NCI-H1417 (cell line): ENCODE data around the gene AHSG.
"Not testable (repeated sequence)": the region's sequence is repeated elsewhere in the genome, so short reads cannot be mapped to it uniquely, and the experiment has no call there.

Source experiments
- DNase-seq, 3 experiments: peaks; one replicate each; lab custom pipeline; 2025; lab: John Stamatoyannopoulos, UW

Gene AHSG

GRCh38 chr3:186612721-186613636, at the start of gene AHSG:
Gene AHSG (plus strand): TSS chr3:186613060. CDS start chr3:186613142, 82 bp downstream.
- DNase-seq: no peak

- DNase-seq: no peak
Observed at GRCh38 chr3:186564586-186564985, 48.3 kb upstream of the AHSG start.

GRCh38 chr3:186566772-186567071, 46.1 kb upstream of the AHSG start:
- DNase-seq: no peak

GRCh38 chr3:186567072-186567921, 45.6 kb upstream of the AHSG start, which contains the start of gene TBCCD1:
Gene TBCCD1 (minus strand): TSS chr3:186567339. CDS start chr3:186564329, 3,010 bp downstream.
- DNase-seq: peak; percentile 92 to 97 (median 96)

GRCh38 chr3:186569361-186569760, 43.5 kb upstream of the AHSG start:
- not testable (repeated sequence) for DNase-seq

- no peak for DNase-seq
Observed at GRCh38 chr3:186569779-186570095, 43.1 kb upstream of the AHSG start.

DNA sequence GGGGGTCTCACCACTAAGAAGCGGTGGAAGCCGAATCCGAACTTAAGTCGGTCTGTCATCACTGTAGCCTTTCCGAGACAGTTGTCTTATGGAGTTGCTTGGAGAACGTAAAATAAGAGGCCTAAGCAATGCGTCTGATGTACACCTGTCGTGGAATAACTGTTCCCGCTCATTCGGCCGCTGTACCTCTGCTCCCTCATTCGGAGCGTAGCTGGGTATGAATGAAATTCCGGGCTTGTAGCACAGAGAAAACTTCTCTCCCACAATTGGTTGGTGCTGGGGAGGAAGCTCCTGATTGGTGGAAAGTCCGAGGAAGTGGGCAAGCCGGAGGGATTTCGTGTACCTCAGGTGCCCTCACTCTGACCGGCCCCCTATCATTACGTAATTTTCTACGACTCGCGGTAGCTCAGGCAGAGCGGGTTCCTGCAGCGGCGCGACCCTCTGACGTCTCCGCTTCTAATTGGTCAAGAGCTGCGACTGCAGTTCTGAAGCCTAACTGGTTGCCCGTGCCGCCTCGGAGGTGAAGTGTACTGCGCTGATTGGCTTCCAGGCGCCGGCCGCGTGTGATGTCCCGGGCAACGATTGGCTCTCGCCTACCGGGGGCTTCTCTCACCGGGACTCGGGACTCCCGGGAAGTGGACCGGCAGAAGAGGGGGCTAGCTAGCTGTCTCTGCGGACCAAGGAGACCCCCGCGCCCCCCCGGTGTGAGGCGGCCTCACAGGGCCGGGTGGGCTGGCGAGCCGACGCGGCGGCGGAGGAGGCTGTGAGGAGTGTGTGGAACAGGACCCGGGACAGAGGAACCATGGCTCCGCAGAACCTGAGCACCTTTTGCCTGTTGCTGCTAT, 42.5 kb upstream of the AHSG start, which contains the start of gene DNAJB11:
Gene DNAJB11 (plus strand): TSS at position 625 of the 845 bp plus-strand sequence. CDS start 178 bp downstream, at position 803.
- peak; percentile 98 to 100 (median 99) for DNase-seq

DNA sequence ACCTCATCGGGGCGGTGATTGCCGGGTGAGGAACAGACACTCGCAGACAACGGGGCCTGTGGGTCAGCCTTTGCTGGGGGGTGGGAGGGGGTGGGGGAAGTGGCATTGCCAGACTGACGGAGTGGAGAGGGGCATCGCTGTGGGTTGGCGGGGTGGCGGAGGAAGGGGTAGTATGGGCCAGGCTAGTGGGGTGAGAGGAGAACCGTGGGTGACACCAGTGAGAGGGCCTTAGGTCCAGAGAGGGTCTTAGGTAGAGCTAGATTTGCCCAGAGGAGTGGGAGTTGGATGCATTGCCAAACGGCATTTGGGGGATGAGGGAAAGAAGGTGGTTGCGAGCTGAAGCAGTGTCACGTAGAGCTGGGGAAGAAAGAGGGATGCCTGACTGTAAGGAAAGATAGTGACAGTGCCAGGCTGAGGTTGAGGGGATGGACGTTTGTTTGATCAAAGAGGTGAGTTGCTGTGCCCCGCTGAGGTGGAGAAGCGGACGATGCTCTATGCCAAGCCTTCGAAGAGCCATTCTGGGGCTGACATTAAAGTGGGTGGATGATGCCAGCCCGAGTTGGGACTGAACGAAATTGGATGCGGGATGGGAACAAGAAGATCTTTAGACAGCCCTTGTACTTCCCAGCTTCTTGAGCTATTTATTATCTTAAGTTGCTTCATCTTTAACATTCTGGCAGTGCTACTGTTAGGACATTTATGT, 41.8 kb upstream of the AHSG start:
- DNase-seq: peak in 1 of 3 experiments; percentile 44

GRCh38 chr3:186571644-186572013, 41.2 kb upstream of the AHSG start:
- no peak for DNase-seq

GRCh38 chr3:186577521-186577920, 35.3 kb upstream of the AHSG start:
- DNase-seq: no peak

DNA sequence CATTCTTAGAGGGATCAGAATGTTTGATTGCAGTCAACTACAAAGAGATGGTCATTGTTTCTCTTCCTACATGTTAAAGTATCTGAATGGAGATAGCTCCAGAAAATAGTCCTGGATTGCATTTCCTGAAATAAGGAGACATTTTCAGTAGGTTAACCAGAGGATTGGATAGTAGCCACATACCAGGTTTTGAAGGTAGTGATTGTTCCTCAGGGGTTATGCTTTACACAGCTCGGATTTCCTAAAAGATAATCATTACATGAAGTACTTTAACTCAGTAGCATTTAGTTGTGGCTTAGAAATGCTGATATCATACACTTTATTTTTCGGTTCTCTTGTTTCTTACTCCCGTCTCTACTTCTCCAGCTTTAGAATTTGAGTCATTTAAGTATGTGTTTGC, 32.1 kb upstream of the AHSG start:
- no peak for DNase-seq

DNA sequence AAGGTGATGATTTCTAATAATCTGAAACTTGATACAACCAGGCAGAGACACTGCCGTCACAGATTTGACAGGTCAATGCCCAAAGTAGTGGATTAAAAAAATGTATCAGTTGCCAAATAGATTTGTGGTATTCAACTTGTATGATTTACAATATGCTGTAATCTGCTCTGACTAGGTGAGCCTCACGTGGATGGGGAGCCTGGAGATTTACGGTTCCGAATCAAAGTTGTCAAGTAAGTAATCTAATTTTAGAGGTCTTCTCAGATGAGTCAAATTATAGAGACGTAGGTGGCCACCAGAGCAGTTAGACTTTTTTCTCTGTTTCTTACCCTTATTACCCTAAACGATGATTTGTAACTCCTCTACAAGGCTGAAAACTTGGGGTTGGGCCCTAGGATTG, 30.3 kb upstream of the AHSG start:
- DNase-seq: no peak

DNA sequence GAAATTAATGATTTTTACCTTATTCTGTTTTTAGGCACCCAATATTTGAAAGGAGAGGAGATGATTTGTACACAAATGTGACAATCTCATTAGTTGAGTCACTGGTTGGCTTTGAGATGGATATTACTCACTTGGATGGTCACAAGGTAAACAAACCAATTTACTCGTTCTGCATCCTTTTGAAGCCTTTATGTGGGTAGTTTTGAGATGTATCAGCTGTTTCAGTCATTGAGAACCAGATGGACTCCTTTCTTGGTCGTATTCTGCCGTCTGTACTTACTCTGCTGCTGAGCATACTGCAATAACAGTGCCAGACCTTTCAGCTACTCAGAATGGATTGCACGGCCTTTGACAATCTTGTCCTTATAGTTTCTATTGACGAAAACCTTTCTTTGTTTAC, 29.0 kb upstream of the AHSG start:
- DNase-seq: no peak

DNA sequence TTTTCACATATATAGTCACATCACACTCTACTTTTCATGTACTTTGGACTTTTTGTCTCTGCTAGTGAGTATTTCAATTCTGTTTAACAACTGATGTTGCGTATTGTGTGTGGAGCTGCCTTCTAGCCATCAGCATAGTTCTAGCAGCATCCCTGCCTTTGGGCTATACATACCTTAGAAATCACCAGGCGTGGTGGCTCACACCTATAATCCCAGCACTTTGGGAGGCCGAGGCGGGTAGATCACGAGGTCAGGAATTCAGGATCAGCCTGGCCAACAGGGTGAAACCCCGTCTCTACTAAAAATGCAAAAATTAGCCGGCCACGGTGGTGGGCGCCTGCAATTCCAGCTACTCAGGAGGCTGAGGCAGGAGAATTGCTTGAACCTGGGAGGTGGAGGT, 26.6 kb upstream of the AHSG start:
- not testable (repeated sequence) for DNase-seq

- DNase-seq: no peak
Observed at GRCh38 chr3:186587183-186587582, 25.7 kb upstream of the AHSG start.

- DNase-seq: no peak
Observed at GRCh38 chr3:186588632-186589031, 24.2 kb upstream of the AHSG start.

- DNase-seq: no peak
Observed at GRCh38 chr3:186589121-186589520, 23.7 kb upstream of the AHSG start.

DNA sequence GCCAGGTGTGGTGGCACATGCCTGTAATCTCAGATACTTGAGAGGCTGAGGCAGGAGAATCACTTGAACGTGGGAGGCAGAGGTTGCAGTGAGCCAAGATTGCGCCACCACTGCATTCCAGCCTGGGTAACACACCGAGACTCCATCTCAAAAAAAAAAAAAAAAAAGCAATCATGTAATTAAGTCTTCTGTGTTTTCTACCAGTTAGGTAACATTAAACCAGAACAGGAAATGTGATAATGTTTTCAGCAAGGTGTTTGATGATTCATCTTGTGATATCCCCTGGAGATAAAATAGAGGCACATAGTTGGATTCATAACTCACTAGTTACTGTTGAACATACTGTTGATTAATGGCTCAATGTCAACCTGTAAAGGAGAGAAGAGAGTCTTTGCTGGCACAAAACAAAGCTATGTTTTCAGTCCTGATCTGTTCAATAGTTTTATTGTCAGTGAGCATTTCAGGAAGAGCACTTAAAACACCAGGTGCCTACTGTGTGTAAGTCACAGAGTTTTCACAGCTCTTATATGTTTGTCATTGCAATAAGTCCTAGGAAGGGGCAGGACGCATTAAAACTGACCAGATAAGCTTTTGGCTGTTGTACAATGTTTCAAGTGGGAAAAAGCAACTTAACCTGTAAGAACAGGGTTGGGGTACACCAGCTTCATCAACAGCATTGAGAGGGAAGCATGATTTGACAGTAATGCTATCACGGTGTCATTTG, 22.8 kb upstream of the AHSG start:
- peak in 2 of 3 experiments; percentile 12 to 55 for DNase-seq

DNA sequence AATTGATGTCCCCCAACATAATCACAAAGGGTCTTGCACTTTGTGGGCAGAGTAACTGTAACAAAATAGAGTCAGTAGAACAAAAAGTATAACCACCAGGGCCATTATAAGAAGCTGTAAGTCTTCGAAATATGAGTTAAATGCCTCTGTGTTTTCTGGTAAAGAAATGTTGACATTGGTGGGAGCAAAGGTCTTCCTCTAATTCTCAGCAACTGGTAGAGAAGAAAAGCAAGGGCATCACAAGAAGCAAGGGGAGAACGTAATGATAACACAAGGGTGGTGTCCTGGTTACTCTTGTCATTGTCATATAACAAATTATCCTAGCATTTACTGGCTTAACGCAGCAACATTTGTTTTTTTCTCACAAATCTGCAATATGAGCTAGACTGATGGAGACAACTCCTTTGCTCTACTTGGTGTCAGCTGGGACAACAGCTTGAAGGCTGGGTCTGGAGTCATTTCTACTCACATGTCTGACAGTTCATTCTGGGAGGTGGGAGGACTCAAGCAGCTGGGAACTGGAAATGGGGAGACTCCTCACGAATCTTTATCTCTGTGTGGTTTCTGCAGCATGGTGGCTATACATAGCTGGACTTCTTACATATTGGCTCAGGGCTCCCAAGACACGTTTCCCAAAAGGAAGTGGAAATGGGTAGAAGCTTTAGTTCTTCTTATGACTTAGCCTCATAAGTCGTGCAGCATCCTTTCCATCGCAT, 22.1 kb upstream of the AHSG start:
- no peak for DNase-seq

GRCh38 chr3:186592682-186593081, 20.2 kb upstream of the AHSG start:
- no peak for DNase-seq
